Panc1 (cell line): ENCODE data around the gene VAC14. TPM values are rescaled to one million over a fixed set of nuclear protein-coding genes. Genes with fewer than 3 reads are reported as not detected.

Experiments used
- ATAC-seq: fragments of 200-7000 bp; cut with Tn5 transposase; 2 replicates; pipeline ENCODE4 v1.9.1; 2020; ENCODE audit warnings: mild to moderate bottlenecking, moderate library complexity
- BruUV-seq: library from RNA; stranded (reverse); fragments of 400-500 nt; replicated peaks from 2 replicates; lab custom pipeline; 2021; lab: Mats Ljungman, UMichigan
- CTCF ChIA-PET: fragments of 300-600 bp; sonication (Branson Sonifier 250); formaldehyde crosslinking; loops from one replicate; lab custom pipeline; 2022; ENCODE audit warnings: antibody characterized with exemption; lab: Charles Lee
- POLR2A ChIA-PET: fragments of 300-600 bp; sonication (Branson Sonifier 250); formaldehyde crosslinking; loops from one replicate; lab custom pipeline; 2022; ENCODE audit warnings: antibody characterized with exemption; lab: Charles Lee
- DNase-seq: peaks from one replicate; pipeline ENCODE4 v3.0.0-alpha.2; 2010; ENCODE audit warnings: low read depth, low spot score
- H3K27ac ChIP-seq: 2 replicates; pipeline ENCODE4 v1.5.1; 2011; ENCODE audit warnings: mild to moderate bottlenecking, low read length, inconsistent platforms
- H3K27me3 ChIP-seq: fragments of 200-500 bp; sonication (Bioruptor generic); 2 replicates; pipeline ENCODE4 v1.6.0; 2014; ENCODE audit warnings: low read length, inconsistent platforms; ENCODE audit not compliant: control insufficient read depth, insufficient read depth
- H3K36me3 ChIP-seq: fragments of 200-500 bp; sonication (Bioruptor generic); 2 replicates; pipeline ENCODE4 v1.5.1; 2014; ENCODE audit warnings: inconsistent platforms, mild to moderate bottlenecking, low read length, moderate library complexity; ENCODE audit not compliant: control insufficient read depth, insufficient read depth
- H3K4me1 ChIP-seq: 2 replicates; pipeline ENCODE4 v1.5.1; 2011; ENCODE audit warnings: inconsistent platforms, mild to moderate bottlenecking, low read length, moderate library complexity; ENCODE audit not compliant: control insufficient read depth, insufficient read depth
- H3K4me3 ChIP-seq, 2 experiments: 2 replicates each; pipeline ENCODE4 v1.5.1; 2011 to 2012; ENCODE audit warnings: low read depth in 2 of 2, low read length in 2 of 2, mild to moderate bottlenecking in 2 of 2, inconsistent platforms in 1 of 2, moderate library complexity in 1 of 2
- H3K9me3 ChIP-seq: fragments of 200-500 bp; sonication (Bioruptor generic); 2 replicates; pipeline ENCODE4 v1.5.1; 2014; ENCODE audit warnings: low read depth, mild to moderate bottlenecking, inconsistent platforms, low read length, moderate library complexity; ENCODE audit not compliant: control insufficient read depth, insufficient read depth
- POLR2AphosphoS5 ChIP-seq: IDR thresholded peaks from 2 replicates; pipeline ENCODE4 v1.6.1; 2012; ENCODE audit warnings: mild to moderate bottlenecking, low read depth, low read length, moderate library complexity
- SIN3A ChIP-seq: IDR thresholded peaks from 2 replicates; pipeline ENCODE4 v1.6.1; 2012; ENCODE audit warnings: low read depth, mild to moderate bottlenecking, low read length, moderate library complexity, borderline replicate concordance; ENCODE audit not compliant: insufficient read depth
- TCF7L2 ChIP-seq: IDR thresholded peaks from 2 replicates; pipeline ENCODE4 v1.6.1; 2011; ENCODE audit warnings: mild to moderate bottlenecking, low read depth, low read length, inconsistent platforms
- in situ Hi-C: cut with HindIII; loops from 2 replicates; pipeline ENCODE4 v1.10.0; 2016; ENCODE audit warnings: low sequenced_read_pairs, low pct_unique_long_range_greater_than_20kb
- intact Hi-C: fragments of 100-400 bp; cut with micrococcal nuclease; formaldehyde crosslinking; loops from one replicate; pipeline ENCODE4 v1.10.0; 2022; ENCODE audit not compliant: unreplicated experiment
- total RNA-seq: library from RNA; stranded (reverse); gene quantifications from one replicate; pipeline ENCODE4 v1.2.1, GENCODE V29; 2021; ENCODE audit not compliant: unreplicated experiment
- TF ChIP-seq, protein P1 (sequence below), 2 experiments: IDR thresholded peaks; 2 replicates each; pipeline ENCODE4 v1.6.1; 2011 to 2012; ENCODE audit warnings: low read depth in 2 of 2, control low read depth in 1 of 2, low read length in 1 of 2, mild to moderate bottlenecking in 1 of 2, moderate library complexity in 1 of 2; ENCODE audit not compliant: insufficient read depth in 1 of 2
- TF ChIP-seq, protein P2 (sequence below): fragments of 450-650 bp; IDR thresholded peaks from 2 replicates; pipeline ENCODE4 v1.5.1; 2017; ENCODE audit warnings: mild to moderate bottlenecking

The VAC14 gene
- total RNA-seq, 1 experiment from 2014 or later, result 37.9 TPM

DNA sequence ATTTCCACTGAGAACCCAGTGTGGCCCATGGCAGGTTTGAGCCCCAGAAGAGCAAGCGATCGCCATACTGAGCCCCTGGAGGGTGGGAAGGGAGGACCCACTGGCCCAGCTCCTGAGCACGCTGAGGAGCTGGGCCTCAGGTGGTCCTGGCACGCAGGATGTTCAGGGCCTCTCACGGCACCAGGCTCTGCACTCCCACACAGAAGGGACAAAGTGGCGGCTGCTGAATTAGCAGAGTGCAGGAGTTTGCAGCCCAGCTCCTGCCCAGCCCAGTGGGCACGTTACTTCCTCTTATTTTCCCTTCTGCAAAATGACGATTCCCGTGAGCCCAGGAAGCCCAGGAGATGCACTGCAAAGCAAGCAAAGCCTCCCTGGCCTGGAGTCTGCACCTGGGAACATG is 72.8 kb downstream of the VAC14 start:
- intact Hi-C loops (no loop called here), in situ Hi-C loops (no loop called here)
- Histone ChIP-seq H3K4me1 (no peaks in the 10 kb centered on the region), H3K4me3 (no peak overlapping the region), H3K9me3 (no peaks in the 10 kb centered on the region), H3K27ac (no peak overlapping the region), H3K36me3 (no peaks in the 10 kb centered on the region), H3K27me3 (no peaks in the 10 kb centered on the region)
- ChIA-PET CTCF (no interaction called here), POLR2A (no interaction called here)
- TF ChIP-seq POLR2AphosphoS5, result no peak
- TF ChIP-seq TCF7L2, result no peak
- TF ChIP-seq, protein P1, sequence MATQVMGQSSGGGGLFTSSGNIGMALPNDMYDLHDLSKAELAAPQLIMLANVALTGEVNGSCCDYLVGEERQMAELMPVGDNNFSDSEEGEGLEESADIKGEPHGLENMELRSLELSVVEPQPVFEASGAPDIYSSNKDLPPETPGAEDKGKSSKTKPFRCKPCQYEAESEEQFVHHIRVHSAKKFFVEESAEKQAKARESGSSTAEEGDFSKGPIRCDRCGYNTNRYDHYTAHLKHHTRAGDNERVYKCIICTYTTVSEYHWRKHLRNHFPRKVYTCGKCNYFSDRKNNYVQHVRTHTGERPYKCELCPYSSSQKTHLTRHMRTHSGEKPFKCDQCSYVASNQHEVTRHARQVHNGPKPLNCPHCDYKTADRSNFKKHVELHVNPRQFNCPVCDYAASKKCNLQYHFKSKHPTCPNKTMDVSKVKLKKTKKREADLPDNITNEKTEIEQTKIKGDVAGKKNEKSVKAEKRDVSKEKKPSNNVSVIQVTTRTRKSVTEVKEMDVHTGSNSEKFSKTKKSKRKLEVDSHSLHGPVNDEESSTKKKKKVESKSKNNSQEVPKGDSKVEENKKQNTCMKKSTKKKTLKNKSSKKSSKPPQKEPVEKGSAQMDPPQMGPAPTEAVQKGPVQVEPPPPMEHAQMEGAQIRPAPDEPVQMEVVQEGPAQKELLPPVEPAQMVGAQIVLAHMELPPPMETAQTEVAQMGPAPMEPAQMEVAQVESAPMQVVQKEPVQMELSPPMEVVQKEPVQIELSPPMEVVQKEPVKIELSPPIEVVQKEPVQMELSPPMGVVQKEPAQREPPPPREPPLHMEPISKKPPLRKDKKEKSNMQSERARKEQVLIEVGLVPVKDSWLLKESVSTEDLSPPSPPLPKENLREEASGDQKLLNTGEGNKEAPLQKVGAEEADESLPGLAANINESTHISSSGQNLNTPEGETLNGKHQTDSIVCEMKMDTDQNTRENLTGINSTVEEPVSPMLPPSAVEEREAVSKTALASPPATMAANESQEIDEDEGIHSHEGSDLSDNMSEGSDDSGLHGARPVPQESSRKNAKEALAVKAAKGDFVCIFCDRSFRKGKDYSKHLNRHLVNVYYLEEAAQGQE (IDR thresholded peaks at IDR 0.05; ENCODE audit: insufficient read depth in 1 of 2, low read depth in 2 of 2, low read length in 1 of 2), result no peak
- TF ChIP-seq, protein P2, sequence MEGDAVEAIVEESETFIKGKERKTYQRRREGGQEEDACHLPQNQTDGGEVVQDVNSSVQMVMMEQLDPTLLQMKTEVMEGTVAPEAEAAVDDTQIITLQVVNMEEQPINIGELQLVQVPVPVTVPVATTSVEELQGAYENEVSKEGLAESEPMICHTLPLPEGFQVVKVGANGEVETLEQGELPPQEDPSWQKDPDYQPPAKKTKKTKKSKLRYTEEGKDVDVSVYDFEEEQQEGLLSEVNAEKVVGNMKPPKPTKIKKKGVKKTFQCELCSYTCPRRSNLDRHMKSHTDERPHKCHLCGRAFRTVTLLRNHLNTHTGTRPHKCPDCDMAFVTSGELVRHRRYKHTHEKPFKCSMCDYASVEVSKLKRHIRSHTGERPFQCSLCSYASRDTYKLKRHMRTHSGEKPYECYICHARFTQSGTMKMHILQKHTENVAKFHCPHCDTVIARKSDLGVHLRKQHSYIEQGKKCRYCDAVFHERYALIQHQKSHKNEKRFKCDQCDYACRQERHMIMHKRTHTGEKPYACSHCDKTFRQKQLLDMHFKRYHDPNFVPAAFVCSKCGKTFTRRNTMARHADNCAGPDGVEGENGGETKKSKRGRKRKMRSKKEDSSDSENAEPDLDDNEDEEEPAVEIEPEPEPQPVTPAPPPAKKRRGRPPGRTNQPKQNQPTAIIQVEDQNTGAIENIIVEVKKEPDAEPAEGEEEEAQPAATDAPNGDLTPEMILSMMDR, result no peak
- TF ChIP-seq SIN3A, result no peak
- DNase-seq (no peak), ATAC-seq (no peak)
- no TSS peak for BruUV-seq

DNA sequence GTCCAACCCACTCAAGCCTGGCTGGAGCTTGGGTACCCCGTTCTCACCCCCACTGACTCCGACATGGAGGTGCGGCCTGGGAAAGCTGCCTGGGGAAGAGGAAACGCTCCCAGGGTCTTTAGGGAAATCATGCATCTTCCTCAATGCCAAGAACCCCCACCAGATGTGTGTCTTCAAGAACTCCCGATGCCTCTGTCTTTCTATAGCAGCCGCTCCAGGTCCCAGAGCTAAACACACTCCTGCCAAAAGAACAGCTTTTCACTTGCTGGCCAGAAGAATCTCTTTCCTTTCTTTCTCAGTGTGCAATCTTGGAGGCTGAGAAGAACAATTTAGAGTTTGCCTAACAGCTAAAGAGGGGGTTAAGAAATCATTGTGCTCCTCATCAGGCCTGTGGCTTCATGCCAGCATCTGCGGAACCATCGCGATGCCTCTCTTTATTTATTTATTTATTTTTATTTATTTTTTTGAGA is 74.0 kb downstream of the VAC14 start:
- Histone ChIP-seq H3K36me3 (no peaks in the 10 kb centered on the region), H3K9me3 (no peaks in the 10 kb centered on the region), H3K4me1 (no peaks in the 10 kb centered on the region), H3K27ac (no peak overlapping the region), H3K27me3 (no peaks in the 10 kb centered on the region), H3K4me3 (no peak overlapping the region)
- TF ChIP-seq, protein P1 (IDR thresholded peaks at IDR 0.05; ENCODE audit: insufficient read depth in 1 of 2, low read depth in 2 of 2, low read length in 1 of 2), result no peak
- TF ChIP-seq, protein P2, result no peak
- TF ChIP-seq POLR2AphosphoS5 (no peak), SIN3A (no peak), TCF7L2 (no peak)
- DNase-seq (no peak), ATAC-seq (no peak)
- in situ Hi-C loops (no loop called here), intact Hi-C loops (no loop called here)
- ChIA-PET POLR2A (no interaction called here), CTCF (no interaction called here)
- no TSS peak for BruUV-seq
